Left ventricle myocardium inferior (tissue), 1 donor: ENCODE data around the gene AHSG. TPM values are rescaled to one million over a fixed set of nuclear protein-coding genes. Genes with fewer than 3 reads are reported as not detected.
"Not testable (repeated sequence)": the region's sequence is repeated elsewhere in the genome, so short reads cannot be mapped to it uniquely, and the experiment has no call there.

Source experiments
- DNase-seq: peaks from one replicate; pipeline ENCODE4 v3.0.0-alpha.2; 2020
- H3K27ac ChIP-seq: fragments of 200-600 bp; replicated peaks from 2 replicates; pipeline ENCODE4 v1.8.0; 2021
- H3K27me3 ChIP-seq: fragments of 200-600 bp; 2 replicates; pipeline ENCODE4 v1.8.0; 2021; ENCODE audit warnings: low read depth
- H3K36me3 ChIP-seq: fragments of 200-600 bp; 2 replicates; pipeline ENCODE4 v1.8.0; 2021
- H3K4me1 ChIP-seq: fragments of 200-600 bp; 2 replicates; pipeline ENCODE4 v1.8.0; 2021
- H3K4me3 ChIP-seq: fragments of 200-600 bp; 2 replicates; pipeline ENCODE4 v1.8.0; 2021; ENCODE audit warnings: mild to moderate bottlenecking, moderate library complexity
- H3K9me3 ChIP-seq: fragments of 200-600 bp; replicated peaks from 2 replicates; pipeline ENCODE4 v1.8.0; 2021
- CTCF ChIP-seq: fragments of 200-600 bp; IDR thresholded peaks from 2 replicates; pipeline ENCODE4 v1.8.0; 2021; ENCODE audit warnings: antibody characterized with exemption, mild to moderate bottlenecking, borderline replicate concordance
- intact Hi-C: fragments of 100-400 bp; cut with micrococcal nuclease; formaldehyde crosslinking; loops from one replicate; pipeline ENCODE4 v1.11.0; 2022
- long read RNA-seq: library from polyadenylated mRNA; unstranded; transcript quantifications from one replicate; pipeline ENCODE4 v2.0.0, GENCODE V29; 2021
- total RNA-seq: library from RNA; stranded (reverse); fragmentation: NEBNext Ultra II Directional; extraction: Animal tissue kit (Norgen Biotek cat#: 25700); gene quantifications from one replicate; pipeline ENCODE4 v1.2.1, GENCODE V29; 2021
- donor health status: DM: no; HTN: yes; CAD: no; lungs with severe emphysema.

Gene AHSG, protein sequence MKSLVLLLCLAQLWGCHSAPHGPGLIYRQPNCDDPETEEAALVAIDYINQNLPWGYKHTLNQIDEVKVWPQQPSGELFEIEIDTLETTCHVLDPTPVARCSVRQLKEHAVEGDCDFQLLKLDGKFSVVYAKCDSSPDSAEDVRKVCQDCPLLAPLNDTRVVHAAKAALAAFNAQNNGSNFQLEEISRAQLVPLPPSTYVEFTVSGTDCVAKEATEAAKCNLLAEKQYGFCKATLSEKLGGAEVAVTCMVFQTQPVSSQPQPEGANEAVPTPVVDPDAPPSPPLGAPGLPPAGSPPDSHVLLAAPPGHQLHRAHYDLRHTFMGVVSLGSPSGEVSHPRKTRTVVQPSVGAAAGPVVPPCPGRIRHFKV
- total RNA-seq = not detected
- long read RNA-seq = 0 reads

DNA sequence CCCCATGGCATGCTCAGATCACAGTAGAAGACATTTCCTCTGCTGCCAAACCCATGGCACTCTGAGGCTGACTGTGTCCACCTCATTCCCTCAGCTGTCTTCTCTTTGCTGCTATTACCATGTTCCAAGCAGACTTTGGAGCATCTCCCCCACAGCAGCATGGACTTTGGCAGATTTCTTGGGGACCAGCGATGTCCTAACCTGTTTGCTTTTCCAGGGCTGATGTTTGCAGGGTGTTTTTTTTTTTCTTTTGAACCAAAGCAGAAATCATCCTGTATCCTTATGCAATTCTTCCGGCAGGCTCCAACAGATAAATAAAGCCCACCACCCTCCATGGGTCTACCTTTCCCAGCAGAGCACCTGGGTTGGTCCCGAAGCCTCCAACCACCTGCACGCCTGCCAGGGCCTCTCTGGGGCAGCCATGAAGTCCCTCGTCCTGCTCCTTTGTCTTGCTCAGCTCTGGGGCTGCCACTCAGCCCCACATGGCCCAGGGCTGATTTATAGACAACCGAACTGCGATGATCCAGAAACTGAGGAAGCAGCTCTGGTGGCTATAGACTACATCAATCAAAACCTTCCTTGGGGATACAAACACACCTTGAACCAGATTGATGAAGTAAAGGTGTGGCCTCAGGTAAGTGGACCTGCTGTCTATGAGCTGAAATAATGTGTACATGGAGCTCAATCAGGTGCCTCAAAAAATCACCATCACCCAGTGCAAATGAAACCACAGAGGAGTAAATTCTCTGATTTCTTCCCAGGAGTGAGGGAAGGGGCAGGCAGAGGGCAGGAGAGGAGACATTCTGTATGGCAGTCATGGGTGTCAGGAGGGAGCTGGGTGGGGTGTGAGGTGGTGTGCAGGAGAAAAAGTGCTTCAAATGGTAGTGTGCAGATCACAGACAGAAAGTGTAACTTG lies at the start of gene AHSG:
AHSG (plus strand) TSS at position 340 of the 916 bp plus-strand sequence; CDS start at position 422, 82 bp downstream.
- TF ChIP-seq CTCF = no peak
- intact Hi-C loops = no loop called here
- Histone ChIP-seq H3K27ac (no peak within 1 kb of the TSS), H3K9me3 (no peaks in the 10 kb centered on the region), H3K4me1 (peaks cover 10% of the 10 kb centered on the region), H3K4me3 (no peak within 1 kb of the TSS), H3K36me3 (no peaks in the 10 kb centered on the region), H3K27me3 (peaks cover 42% of the 10 kb centered on the region)
- no peak for DNase-seq

- no peaks in the 10 kb centered on the region for H3K27me3 ChIP-seq
- no peak overlapping the region for H3K27ac ChIP-seq
- no peak overlapping the region for H3K4me3 ChIP-seq
- intact Hi-C loops = no loop called here
- no peak for DNase-seq
- peaks cover 80% of the 10 kb centered on the region for H3K4me1 ChIP-seq
- TF ChIP-seq CTCF = no peak
- no peaks in the 10 kb centered on the region for H3K36me3 ChIP-seq
- H3K9me3 ChIP-seq = no peaks in the 10 kb centered on the region
Observed at GRCh38 chr3:186564586-186564985, 48.3 kb upstream of the AHSG start.

DNA sequence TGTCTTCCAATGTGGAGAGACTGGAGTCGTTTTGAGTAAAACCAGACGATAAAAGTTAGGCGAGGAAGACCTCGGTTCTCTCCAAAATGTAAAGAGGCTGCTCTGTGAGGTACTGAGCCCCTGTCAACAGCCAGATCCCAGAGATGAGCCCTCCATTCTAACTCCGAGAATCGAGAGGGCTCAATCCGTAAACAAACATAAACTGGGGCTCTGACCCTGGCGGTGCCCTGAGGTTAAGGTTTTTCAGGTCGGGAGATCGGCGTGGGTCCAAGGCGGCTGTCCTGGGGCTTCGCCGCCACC lies 46.1 kb upstream of the AHSG start:
- Histone ChIP-seq H3K27ac (peak overlapping the region; percentile 91), H3K9me3 (no peaks in the 10 kb centered on the region), H3K27me3 (no peaks in the 10 kb centered on the region), H3K4me1 (peaks cover 83% of the 10 kb centered on the region), H3K4me3 (peak overlapping the region; percentile 88), H3K36me3 (no peaks in the 10 kb centered on the region)
- TF ChIP-seq CTCF = no peak
- no peak for DNase-seq
- intact Hi-C loops = no loop called here

DNA sequence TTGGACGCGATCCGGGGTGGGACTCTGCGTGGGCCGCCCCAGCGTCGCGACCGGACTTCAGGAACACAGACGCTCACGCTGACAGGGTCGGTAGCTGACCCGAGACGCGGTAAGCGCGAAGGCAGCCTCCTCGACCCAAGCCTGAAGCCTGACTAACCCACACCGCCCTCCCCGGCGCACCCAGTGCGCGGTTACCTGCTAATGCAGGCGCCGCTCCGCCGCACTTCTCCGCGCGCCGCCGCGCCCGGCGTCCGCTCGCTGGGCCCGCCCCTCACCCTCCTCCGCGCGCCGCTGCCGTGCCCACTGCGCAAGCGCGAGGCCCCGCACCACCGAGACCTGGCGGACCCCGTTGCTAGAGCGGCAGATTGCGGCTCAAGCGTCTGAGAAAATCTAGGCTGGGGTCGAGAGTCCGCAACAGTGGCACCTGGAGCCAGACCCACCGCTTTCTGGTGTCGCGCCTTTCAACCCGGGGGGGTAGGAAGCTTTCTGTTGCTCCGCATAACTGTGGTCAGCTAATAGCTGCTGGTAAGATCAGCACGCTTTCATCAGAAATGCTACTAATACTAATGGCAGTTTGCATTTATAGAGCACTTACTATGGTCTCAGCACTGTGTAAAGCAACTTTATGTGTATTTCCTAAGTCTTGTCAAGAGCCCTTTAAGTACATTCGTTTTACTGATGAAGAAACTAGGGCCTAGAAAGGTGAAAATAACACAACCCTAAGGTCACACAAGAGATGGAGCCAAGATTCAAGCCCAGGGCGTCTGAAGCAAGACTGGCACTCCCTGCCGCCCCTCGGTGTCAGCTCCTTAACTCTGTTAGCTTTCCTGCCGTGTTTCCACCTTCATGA lies 45.6 kb upstream of the AHSG start, which contains the start of gene TBCCD1:
TBCCD1 (minus strand) TSS at position 268 of the 850 bp plus-strand sequence. CDS start 3,010 bp downstream, outside the sequence.
- Histone ChIP-seq H3K4me1 (peaks cover 81% of the 10 kb centered on the region), H3K36me3 (peaks cover 2% of the 10 kb centered on the region), H3K27ac (peak within 1 kb of the TSS; percentile 91), H3K4me3 (peak within 1 kb of the TSS; percentile 88), H3K27me3 (no peaks in the 10 kb centered on the region), H3K9me3 (no peaks in the 10 kb centered on the region)
- TF ChIP-seq CTCF = no peak
- DNase-seq = peak; percentile 91
- intact Hi-C loops = no loop called here

DNA sequence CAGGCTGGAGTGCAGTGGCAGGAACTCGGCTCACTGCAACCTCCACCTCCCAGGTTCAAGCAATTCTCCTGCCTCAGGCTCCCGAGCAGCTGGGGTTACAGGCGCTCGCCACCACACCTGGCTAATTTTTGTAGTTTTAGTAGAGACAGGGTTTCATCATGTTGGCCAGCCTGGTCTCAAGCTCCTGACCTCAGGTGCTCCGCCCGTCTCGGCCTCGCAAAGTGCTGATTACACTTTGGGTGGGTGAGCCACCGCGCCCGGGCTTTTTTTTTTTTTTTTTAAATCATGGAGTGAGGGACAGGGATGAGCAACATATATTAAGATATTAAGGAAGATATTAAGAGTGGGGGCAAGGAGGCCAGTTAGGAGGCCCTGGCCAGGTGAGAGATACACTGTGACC lies 43.5 kb upstream of the AHSG start:
- Histone ChIP-seq H3K4me3 (peak overlapping the region; percentile 93), H3K4me1 (peaks cover 61% of the 10 kb centered on the region), H3K36me3 (peaks cover 21% of the 10 kb centered on the region)
- H3K27me3 ChIP-seq, DNase-seq, H3K9me3 ChIP-seq, H3K27ac ChIP-seq, intact Hi-C loops: not testable (repeated sequence)
